CD4-positive, alpha-beta memory T cell (primary cell): Measurements from ENCODE around the gene SCAMP3. TPM values are rescaled to one million over a fixed set of nuclear protein-coding genes. Genes with fewer than 3 reads are reported as not detected.

Experiments
- CTCF ChIA-PET: fragments of 350-600 bp; sonication (Branson Sonifier 250); formaldehyde crosslinking; loops from one replicate; lab custom pipeline; 2021; ENCODE audit warnings: inconsistent platforms; ENCODE audit not compliant: partially characterized antibody; lab: Charles Lee
- POLR2A ChIA-PET: fragments of 350-600 bp; sonication (Branson Sonifier 250); formaldehyde crosslinking; loops from one replicate; lab custom pipeline; 2021; ENCODE audit not compliant: partially characterized antibody; lab: Charles Lee
- DNase-seq, 5 donors: peaks; one replicate each; pipeline versions ENCODE4 v3.0.0 to v3.0.0-alpha.2; 2020 to 2022; ENCODE audit warnings: mixed read lengths in 1 of 5
- H3K27ac ChIP-seq: one replicate; pipeline ENCODE4 v1.7.0; 2013; ENCODE audit warnings: low read depth, low read length
- H3K27me3 ChIP-seq: 2 replicates; pipeline ENCODE4 v1.7.0; 2013; ENCODE audit warnings: mild to moderate bottlenecking, low read length, moderate library complexity; ENCODE audit not compliant: insufficient read depth
- H3K36me3 ChIP-seq: 2 replicates; pipeline ENCODE4 v1.7.0; 2013; ENCODE audit warnings: mild to moderate bottlenecking, low read length, moderate library complexity; ENCODE audit not compliant: insufficient read depth
- H3K4me1 ChIP-seq: 2 replicates; pipeline ENCODE4 v1.7.0; 2013; ENCODE audit warnings: mild to moderate bottlenecking, low read length, moderate library complexity; ENCODE audit not compliant: insufficient read depth
- H3K4me3 ChIP-seq, 2 donors: one replicate each; pipeline ENCODE4 v1.7.0; 2013; ENCODE audit warnings: low read length in 2 of 2, mild to moderate bottlenecking in 1 of 2
- H3K9me3 ChIP-seq, 2 donors: one replicate each; pipeline ENCODE4 v1.7.0; 2013; ENCODE audit warnings: low read length in 2 of 2, control low read depth in 1 of 2; ENCODE audit not compliant: control insufficient read depth in 1 of 2
- H3K27ac Mint-ChIP-seq, 7 donors: one replicate each; pipeline ENCODE4 v1.8.0; 2020 to 2021; ENCODE audit warnings: mixed read lengths in 7 of 7, mild to moderate bottlenecking in 6 of 7, inconsistent platforms in 3 of 7, moderate library complexity in 3 of 7
- H3K27me3 Mint-ChIP-seq, 2 donors: one replicate each; pipeline ENCODE4 v1.8.0; 2020 to 2021; ENCODE audit warnings: mixed read lengths in 2 of 2
- H3K36me3 Mint-ChIP-seq, 2 donors: one replicate each; pipeline ENCODE4 v1.8.0; 2020 to 2021; ENCODE audit warnings: mixed read lengths in 2 of 2, inconsistent platforms in 1 of 2, mild to moderate bottlenecking in 1 of 2
- H3K4me1 Mint-ChIP-seq, 4 donors: one replicate each; pipeline ENCODE4 v1.8.0; 2020 to 2021; ENCODE audit warnings: mixed read lengths in 4 of 4, mild to moderate bottlenecking in 1 of 4
- H3K4me3 Mint-ChIP-seq, 8 donors: one replicate each; pipeline ENCODE4 v1.8.0; 2020 to 2021; ENCODE audit warnings: mixed read lengths in 8 of 8, mild to moderate bottlenecking in 7 of 8, moderate library complexity in 6 of 8, inconsistent platforms in 3 of 8
- H3K9me3 Mint-ChIP-seq, 8 donors: one replicate each; pipeline ENCODE4 v1.8.0; 2020 to 2021; ENCODE audit warnings: mixed read lengths in 8 of 8, mild to moderate bottlenecking in 5 of 8, inconsistent platforms in 3 of 8, moderate library complexity in 1 of 8
- intact Hi-C: fragments of 100-400 bp; cut with micrococcal nuclease; formaldehyde crosslinking; loops from one replicate; pipeline ENCODE4 v1.15.1; 2023
- polyA plus RNA-seq, 2 donors: library from polyadenylated mRNA; unstranded; fragments of 300-500 nt; fragmentation: Illumina TruSeq; gene quantifications; one replicate each; pipeline ENCODE4 v1.2.3, GENCODE V29; 2021
- total RNA-seq, 2 experiments: library from RNA; stranded (reverse); gene quantifications; one replicate each; pipeline ENCODE4 v1.2.3, GENCODE V29; 2021

The SCAMP3 gene
- total and polyA plus RNA-seq, 4 experiments from 2014 or later: 94.4 to 160 (median 116) TPM

DNA sequence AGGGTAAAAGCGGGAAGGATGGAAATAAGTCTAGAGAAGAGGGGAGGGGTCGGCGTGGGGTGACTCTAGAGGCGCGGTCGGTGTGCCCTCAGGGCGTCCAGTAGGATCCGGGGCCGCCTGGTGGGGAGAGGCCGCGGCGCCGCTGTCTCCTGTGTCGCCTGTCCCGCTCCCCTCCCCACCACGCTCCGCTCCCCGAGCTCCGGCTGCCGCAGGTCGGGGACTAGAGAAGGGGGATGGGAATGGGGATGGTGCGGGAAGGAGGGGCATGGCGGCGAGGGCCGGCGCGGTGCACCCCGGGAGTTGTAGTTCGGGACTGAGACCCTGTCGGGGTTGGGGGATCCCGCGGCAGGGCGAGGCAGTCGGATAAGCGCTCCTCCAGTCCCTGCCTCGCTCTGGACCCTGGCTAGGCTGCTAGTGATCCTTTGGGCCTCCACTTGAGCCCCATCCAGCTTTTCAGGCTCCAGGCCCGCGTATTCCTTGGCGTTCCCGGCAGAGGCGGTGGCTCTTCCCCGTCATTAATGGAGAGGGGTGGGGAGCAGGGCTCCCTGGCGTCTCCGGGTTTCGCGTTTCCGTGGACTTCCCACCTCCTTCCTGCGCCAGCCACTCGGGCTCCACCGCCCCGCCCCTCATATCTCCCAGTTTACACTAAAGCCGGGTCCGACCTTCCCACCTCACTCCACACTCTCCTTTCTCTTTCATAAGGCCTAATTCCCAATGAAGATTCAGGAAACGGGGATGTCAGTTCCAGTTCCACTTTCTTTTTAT, 6.7 kb downstream of the SCAMP3 start, which contains the start of gene ENTREP3:
Gene ENTREP3, minus strand, starts transcription at position 241 of the 765 bp plus-strand sequence. CDS start 606 bp downstream, outside the sequence.
- H3K36me3 ChIP-seq: peaks cover 27% of the 10 kb centered on the region
- Mint-ChIP-seq H3K36me3 (peaks cover 18 to 26% of the 10 kb centered on the region in 2 donors), H3K27ac (peak within 1 kb of the TSS; percentile 53 to 94 (median 77)), H3K4me1 (peaks cover 18 to 49% (median 31%) of the 10 kb centered on the region in 4 donors), H3K4me3 (peak within 1 kb of the TSS; percentile 79 to 87 (median 83)), H3K27me3 (no peaks in the 10 kb centered on the region), H3K9me3 (no peaks in the 10 kb centered on the region)
- peak within 1 kb of the TSS; percentile 42 to 67 for H3K4me3 ChIP-seq
- CTCF ChIA-PET: interaction anchor here (1.4 kb wide), 1 partner anchor 68 kb away, joined by 4 read pairs; no protein-coding TSS in a partner anchor
- DNase-seq: peak; percentile 62 to 77 (median 67)
- no peaks in the 10 kb centered on the region for H3K9me3 ChIP-seq
- POLR2A ChIA-PET: interaction anchor here (0.8 to 3.6 kb wide), 8 partner anchors 11 to 315 kb away, joined by 3 to 17 read pairs (median 4); partner anchors contain the start of genes ASH1L and CLK2
- intact Hi-C loops: loop anchor here (1.0 kb wide), 1 partner anchor 18 kb away; the partner anchor contains the start of gene CLK2
- peaks cover 23% of the 10 kb centered on the region for H3K4me1 ChIP-seq
- peak within 1 kb of the TSS; percentile 52 for H3K27ac ChIP-seq
- no peaks in the 10 kb centered on the region for H3K27me3 ChIP-seq

DNA sequence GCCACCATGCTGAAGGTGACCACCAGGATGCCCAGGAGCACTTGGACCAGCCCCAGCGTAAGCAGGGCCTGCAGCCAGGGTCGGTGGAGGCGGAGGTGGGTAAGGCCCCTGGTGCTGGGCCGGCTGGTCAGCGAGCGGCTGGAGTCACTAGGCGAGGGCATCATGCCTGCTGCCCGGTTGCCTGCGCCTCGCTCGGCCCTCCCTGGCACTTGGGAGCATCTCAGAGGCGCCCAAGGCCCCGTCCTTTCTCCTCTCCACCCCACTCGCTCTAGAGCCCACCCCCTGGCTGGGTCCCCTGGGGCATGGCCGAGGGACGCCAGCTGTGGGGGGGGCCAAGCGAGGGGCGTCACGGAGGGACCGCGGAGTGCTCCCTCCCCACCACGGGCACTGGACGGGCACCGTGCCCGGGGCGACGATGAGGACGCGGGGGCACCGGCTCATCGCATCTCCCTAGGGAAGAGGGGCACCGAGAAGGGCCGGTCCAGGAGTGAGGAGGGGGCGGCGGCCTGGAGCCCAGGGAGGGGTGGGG, 7.4 kb downstream of the SCAMP3 start:
- Mint-ChIP-seq H3K4me3 (peak overlapping the region; percentile 79 to 87 (median 83)), H3K36me3 (peaks cover 15 to 23% of the 10 kb centered on the region in 2 donors), H3K9me3 (no peaks in the 10 kb centered on the region), H3K27ac (peak overlapping the region in 2 of 7 donors; percentile 56 to 75), H3K27me3 (no peaks in the 10 kb centered on the region), H3K4me1 (peaks cover 18 to 45% (median 28%) of the 10 kb centered on the region in 4 donors)
- ChIA-PET CTCF (interaction anchor here (1.3 to 1.4 kb wide), 2 partner anchors 68 to 69 kb away, joined by 3 to 4 read pairs; no protein-coding TSS in a partner anchor), POLR2A (interaction anchor here (0.8 to 3.6 kb wide), 6 partner anchors 10 to 316 kb away, joined by 3 to 17 read pairs (median 6); partner anchors contain the start of genes ASH1L and CLK2)
- Histone ChIP-seq H3K9me3 (no peaks in the 10 kb centered on the region), H3K36me3 (peaks cover 24% of the 10 kb centered on the region), H3K4me1 (peaks cover 23% of the 10 kb centered on the region), H3K4me3 (peak overlapping the region in 1 of 2 donors; percentile 67), H3K27me3 (no peaks in the 10 kb centered on the region), H3K27ac (peak overlapping the region; percentile 52)
- DNase-seq: no peak
- intact Hi-C loops: loop anchor here (1.0 kb wide), 1 partner anchor 19 kb away; the partner anchor contains the start of gene CLK2

DNA sequence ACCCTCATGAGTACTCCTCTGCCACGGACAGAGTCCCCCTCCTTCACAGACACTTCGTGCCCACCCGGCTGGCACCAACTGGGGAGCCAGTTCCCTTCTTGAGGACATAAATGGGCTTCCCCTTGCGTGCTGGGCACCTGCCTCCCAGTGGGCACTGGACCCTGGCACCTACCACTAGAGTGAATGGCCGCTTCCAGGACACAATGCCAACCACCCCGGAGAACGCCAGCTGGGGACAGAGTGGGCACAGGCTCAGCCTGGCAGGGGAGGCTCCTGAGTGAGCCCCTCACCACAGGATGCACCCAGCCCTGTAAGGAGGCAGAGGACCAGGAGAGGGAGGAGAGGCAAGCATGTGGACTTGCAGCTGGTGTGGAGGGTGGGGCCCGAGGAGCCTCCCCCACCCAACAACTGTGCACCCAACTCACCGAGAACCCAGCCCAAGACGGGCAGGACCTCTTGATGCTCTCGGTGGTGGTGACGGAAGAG, 7.9 kb downstream of the SCAMP3 start:
- no peaks in the 10 kb centered on the region for H3K9me3 Mint-ChIP-seq
- H3K4me1 Mint-ChIP-seq: peaks cover 18 to 45% (median 28%) of the 10 kb centered on the region in 4 donors
- peak overlapping the region; percentile 71 to 87 (median 83) for H3K4me3 Mint-ChIP-seq
- Histone ChIP-seq H3K27me3 (no peaks in the 10 kb centered on the region), H3K9me3 (no peaks in the 10 kb centered on the region), H3K36me3 (peaks cover 20% of the 10 kb centered on the region), H3K27ac (peak overlapping the region; percentile 52), H3K4me3 (peak overlapping the region in 1 of 2 donors; percentile 67), H3K4me1 (peaks cover 23% of the 10 kb centered on the region)
- H3K36me3 Mint-ChIP-seq: peaks cover 15 to 21% of the 10 kb centered on the region in 2 donors
- ChIA-PET POLR2A (interaction anchor here (0.7 to 3.6 kb wide), 4 partner anchors 9 to 70 kb away, joined by 3 to 16 read pairs (median 4); partner anchors contain the start of gene THBS3), CTCF (interaction anchor here (1.3 kb wide), 1 partner anchor 68 kb away, joined by 3 read pairs; no protein-coding TSS in a partner anchor)
- intact Hi-C loops: no loop called here
- no peaks in the 10 kb centered on the region for H3K27me3 Mint-ChIP-seq
- H3K27ac Mint-ChIP-seq: peak overlapping the region; percentile 19 to 85 (median 63)
- DNase-seq: no peak

DNA sequence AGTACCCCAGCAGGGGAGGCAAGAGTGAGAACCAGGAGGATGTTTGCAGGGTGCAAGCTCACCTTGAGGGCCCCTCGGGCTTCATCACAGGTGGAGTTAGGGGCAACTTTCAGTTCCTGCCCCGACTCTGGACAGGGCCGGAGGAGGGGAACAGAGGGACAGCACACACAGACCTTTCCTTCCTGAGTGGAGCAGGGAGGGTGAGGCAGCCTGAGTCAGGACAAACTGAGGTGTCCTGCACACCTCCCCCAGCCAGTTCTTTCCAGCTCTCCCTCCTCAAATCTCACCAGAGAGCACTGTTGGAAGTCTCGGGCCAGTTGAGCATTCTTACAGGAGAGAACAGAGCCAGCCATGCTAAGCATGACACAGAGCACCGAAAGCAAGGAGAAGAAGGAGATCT, 8.4 kb downstream of the SCAMP3 start:
- CTCF ChIA-PET: interaction anchor here (1.3 kb wide), 1 partner anchor 68 kb away, joined by 3 read pairs; no protein-coding TSS in a partner anchor
- H3K4me3 ChIP-seq: no peak overlapping the region
- POLR2A ChIA-PET: interaction anchor here (0.7 to 3.6 kb wide), 5 partner anchors 9 to 71 kb away, joined by 3 to 16 read pairs (median 3); partner anchors contain the start of gene THBS3
- peaks cover 23% of the 10 kb centered on the region for H3K4me1 ChIP-seq
- Mint-ChIP-seq H3K4me1 (peaks cover 18 to 45% (median 28%) of the 10 kb centered on the region in 4 donors), H3K36me3 (peaks cover 15 to 21% of the 10 kb centered on the region in 2 donors), H3K4me3 (peak overlapping the region; percentile 71 to 87 (median 83)), H3K27me3 (no peaks in the 10 kb centered on the region), H3K27ac (peak overlapping the region in 6 of 7 donors; percentile 19 to 85 (median 69)), H3K9me3 (no peaks in the 10 kb centered on the region)
- no peak for DNase-seq
- peaks cover 20% of the 10 kb centered on the region for H3K36me3 ChIP-seq
- no peaks in the 10 kb centered on the region for H3K9me3 ChIP-seq
- H3K27ac ChIP-seq: no peak overlapping the region
- H3K27me3 ChIP-seq: no peaks in the 10 kb centered on the region
- intact Hi-C loops: no loop called here

DNA sequence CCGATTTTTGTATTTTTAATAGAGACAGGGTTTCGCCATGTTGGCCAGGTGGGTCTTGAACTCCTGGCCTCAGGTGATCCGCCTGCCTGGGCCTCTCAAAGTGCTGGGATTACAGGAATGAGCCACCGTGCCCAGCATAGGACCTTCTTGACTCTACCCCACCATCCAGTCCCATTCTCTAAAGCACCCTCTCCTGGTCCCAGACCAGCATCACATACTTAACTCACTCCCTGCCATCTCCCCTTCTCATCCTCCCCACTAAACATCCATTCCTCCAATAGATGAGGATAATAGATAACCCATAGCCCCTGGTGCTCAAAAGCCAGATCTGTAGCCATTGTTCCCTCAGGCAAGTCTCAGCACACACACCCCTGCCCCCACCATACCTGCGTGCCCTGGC, 9.0 kb downstream of the SCAMP3 start:
- CTCF ChIA-PET: interaction anchor here (4.2 to 6.0 kb wide), 3 partner anchors 7 to 69 kb away, joined by 53 to 143 read pairs (median 77); partner anchors contain the start of genes RUSC1 and SCAMP3
- POLR2A ChIA-PET: interaction anchor here (0.7 to 5.7 kb wide), 4 partner anchors 7 to 70 kb away, joined by 3 to 59 read pairs (median 4); partner anchors contain the start of genes SCAMP3 and THBS3
- peak overlapping the region in 3 of 7 donors; percentile 19 to 88 (median 79) for H3K27ac Mint-ChIP-seq

DNA sequence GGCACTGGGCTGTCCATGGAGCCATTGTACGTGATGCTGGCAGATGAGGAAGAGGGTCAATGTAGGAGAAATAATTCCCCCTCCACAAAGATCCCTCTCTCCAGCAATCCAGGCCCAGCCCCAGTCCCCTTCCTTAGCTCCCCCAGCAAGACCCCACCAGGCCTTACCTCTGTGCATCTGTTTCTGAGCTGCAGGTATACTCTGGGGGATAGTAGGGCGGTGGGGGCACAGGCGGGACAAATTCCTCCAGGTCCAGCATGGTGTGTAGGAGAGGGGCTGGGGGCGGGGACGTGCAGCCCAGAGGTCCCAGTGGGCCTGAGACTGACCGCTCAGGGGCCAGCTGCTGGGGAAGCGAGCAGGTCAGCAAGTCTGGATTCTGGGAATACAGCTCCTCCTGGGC, 10.6 kb downstream of the SCAMP3 start:
- ChIA-PET CTCF (interaction anchor here (0.6 to 6.0 kb wide), 48 partner anchors 8 to 1247 kb away, joined by 3 to 143 read pairs (median 5); partner anchors contain the start of genes ASH1L, CLK2, FDPS and HCN3), POLR2A (interaction anchor here (1.7 to 5.7 kb wide), 8 partner anchors 9 to 72 kb away, joined by 4 to 59 read pairs (median 10); partner anchors contain the start of genes CLK2, FDPS and SCAMP3)
- H3K9me3 Mint-ChIP-seq: no peaks in the 10 kb centered on the region
- Histone ChIP-seq H3K9me3 (no peaks in the 10 kb centered on the region), H3K4me3 (no peak overlapping the region), H3K27me3 (no peaks in the 10 kb centered on the region), H3K27ac (no peak overlapping the region), H3K4me1 (peaks cover 23% of the 10 kb centered on the region), H3K36me3 (peaks cover 6% of the 10 kb centered on the region)
- no peak overlapping the region for H3K4me3 Mint-ChIP-seq
- no peak overlapping the region for H3K27ac Mint-ChIP-seq
- no peak for DNase-seq
- H3K36me3 Mint-ChIP-seq: peaks cover 3 to 4% of the 10 kb centered on the region in 2 donors
- intact Hi-C loops: loop anchor here (2.0 kb wide), 1 partner anchor 477 kb away; no protein-coding TSS in a partner anchor
- no peaks in the 10 kb centered on the region for H3K27me3 Mint-ChIP-seq
- peaks cover 15 to 34% (median 24%) of the 10 kb centered on the region in 4 donors for H3K4me1 Mint-ChIP-seq

More for the DNA sequence above, 9.0 kb downstream of the SCAMP3 start:
- Mint-ChIP-seq H3K4me3 (peak overlapping the region in 6 of 8 donors; percentile 46 to 83 (median 66)), H3K4me1 (peaks cover 18 to 45% (median 28%) of the 10 kb centered on the region in 4 donors), H3K27me3 (no peaks in the 10 kb centered on the region), H3K9me3 (no peaks in the 10 kb centered on the region), H3K36me3 (peaks cover 15 to 16% of the 10 kb centered on the region in 2 donors)
- no peak for DNase-seq
- Histone ChIP-seq H3K4me1 (peaks cover 23% of the 10 kb centered on the region), H3K9me3 (no peaks in the 10 kb centered on the region), H3K27ac (no peak overlapping the region), H3K36me3 (peaks cover 16% of the 10 kb centered on the region), H3K4me3 (no peak overlapping the region), H3K27me3 (no peaks in the 10 kb centered on the region)
- intact Hi-C loops: no loop called here
